Psoas muscle (tissue), 8 donors: ENCODE measurements around the gene ANKH. TPM values are rescaled to one million over a fixed set of nuclear protein-coding genes. Genes with fewer than 3 reads are reported as not detected.

Experiments
- ATAC-seq, 4 donors: fragments of 200-7000 bp; cut with Tn5 transposase; one replicate each; pipeline ENCODE4 v1.9.1; 2020; ENCODE audit warnings: moderate library complexity in 3 of 4, mild to moderate bottlenecking in 2 of 4
- DNase-seq, 2 donors: peaks; one replicate each; pipeline ENCODE4 v3.0.0-alpha.2; 2020
- H3K27ac ChIP-seq: fragments of 200-600 bp; one replicate; pipeline ENCODE4 v1.8.0; 2022
- H3K27me3 ChIP-seq, 3 donors: fragments of 200-600 bp in 1 of 3; one replicate each; pipeline versions ENCODE4 v1.6.1 to v1.8.0; 2013 to 2022; ENCODE audit warnings: low read length in 2 of 3, mild to moderate bottlenecking in 2 of 3, moderate library complexity in 1 of 3; ENCODE audit not compliant: insufficient read depth in 3 of 3
- H3K36me3 ChIP-seq, 2 donors: fragments of 200-600 bp in 1 of 2; one replicate each; pipeline versions ENCODE4 v1.6.1 to v1.8.0; 2013 to 2022; ENCODE audit warnings: low read depth in 1 of 2, mild to moderate bottlenecking in 1 of 2, moderate library complexity in 1 of 2; ENCODE audit not compliant: insufficient read depth in 1 of 2
- H3K4me1 ChIP-seq: fragments of 200-600 bp; one replicate; pipeline ENCODE4 v1.8.0; 2022
- H3K4me3 ChIP-seq: fragments of 200-600 bp; one replicate; pipeline ENCODE4 v1.8.0; 2022; ENCODE audit warnings: mild to moderate bottlenecking
- H3K9me3 ChIP-seq: fragments of 200-600 bp; one replicate; pipeline ENCODE4 v1.8.0; 2022
- WGBS, 3 donors: extraction: QIAGEN DNeasy Blood & Tissue Kit; methylation state at CpG; one replicate each; pipeline versions ENCODE4 v1.1.6 to v1.1.7; 2013; 5-methylcytosine and 5-hydroxymethylcytosine counted together
- intact Hi-C, 2 donors: fragments of 100-400 bp; cut with DNase I; formaldehyde crosslinking; loops; one replicate each; pipeline versions ENCODE4 v1.11.0 to v1.14.2; 2022
- polyA plus RNA-seq, 3 donors: library from polyadenylated mRNA; stranded (reverse); fragments of 200-250 nt; gene quantifications; one replicate each; pipeline ENCODE4 v1.2.3, GENCODE V29; 2013
- total RNA-seq, 4 donors: library from RNA; stranded (reverse); fragmentation: NEBNext Ultra II Directional in 2 of 4; extraction: Animal tissue kit (Norgen Biotek cat#: 25700) in 2 of 4; gene quantifications; one replicate each; pipeline versions ENCODE4 v1.2.1 to v1.2.4, GENCODE V29; 2021 to 2023
- TF ChIP-seq, protein P1 (sequence below): fragments of 200-600 bp; IDR thresholded peaks from one replicate; pipeline ENCODE4 v1.8.0; 2022; ENCODE audit warnings: antibody characterized with exemption
- donor health status: healthy with polysubstance abuse.
- donor health status: DM: no; HTN: no; CAD: no; lungs with moderate emphysema.
- donor health status: Bipolar disorder and iron deficiency.
- donor health status: healthy.
- donor health status: DM: yes; HTN: yes; CAD: no.
- donor health status: DM: no; HTN: no; CAD: no.
- donor health status: DM: no; HTN: no; CAD: no.
- donor health status: DM: yes; HTN: yes; CAD: no.

Gene ANKH
- total and polyA plus RNA-seq, 7 donors: 24.0 to 92.8 (median 63.0) TPM

DNA sequence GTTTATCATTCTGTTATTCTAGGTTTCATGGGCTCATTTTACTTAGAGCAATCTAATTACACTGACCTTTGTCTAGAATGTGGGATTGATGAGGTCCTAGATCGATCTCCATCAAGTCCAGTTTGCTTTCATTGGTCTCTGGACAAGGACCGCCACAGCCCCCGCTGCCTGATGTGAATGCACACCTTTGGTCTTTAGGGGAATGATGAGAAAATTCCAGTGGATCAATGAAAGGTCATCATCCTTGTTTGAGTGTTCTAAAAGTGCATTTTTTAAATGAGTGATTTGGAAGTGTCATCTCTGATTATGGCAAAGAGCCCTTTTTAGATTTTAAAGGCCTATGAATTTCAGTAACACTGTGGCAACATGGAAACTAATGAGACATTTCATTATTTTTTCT lies 2.2 kb upstream of the ANKH start:
- peaks cover 7% of the 10 kb centered on the region for H3K4me1 ChIP-seq
- H3K27me3 ChIP-seq: no peaks in the 10 kb centered on the region
- H3K9me3 ChIP-seq: no peaks in the 10 kb centered on the region
- H3K4me3 ChIP-seq: no peak overlapping the region
- DNase-seq (no peak), ATAC-seq (no peak)
- H3K27ac ChIP-seq: no peak overlapping the region
- H3K36me3 ChIP-seq: no peaks in the 10 kb centered on the region
- intact Hi-C loops: loop anchor here (2.0 to 10.0 kb wide), 5 partner anchors 51 to 186 kb away; no protein-coding TSS in a partner anchor
- TF ChIP-seq, protein P1, sequence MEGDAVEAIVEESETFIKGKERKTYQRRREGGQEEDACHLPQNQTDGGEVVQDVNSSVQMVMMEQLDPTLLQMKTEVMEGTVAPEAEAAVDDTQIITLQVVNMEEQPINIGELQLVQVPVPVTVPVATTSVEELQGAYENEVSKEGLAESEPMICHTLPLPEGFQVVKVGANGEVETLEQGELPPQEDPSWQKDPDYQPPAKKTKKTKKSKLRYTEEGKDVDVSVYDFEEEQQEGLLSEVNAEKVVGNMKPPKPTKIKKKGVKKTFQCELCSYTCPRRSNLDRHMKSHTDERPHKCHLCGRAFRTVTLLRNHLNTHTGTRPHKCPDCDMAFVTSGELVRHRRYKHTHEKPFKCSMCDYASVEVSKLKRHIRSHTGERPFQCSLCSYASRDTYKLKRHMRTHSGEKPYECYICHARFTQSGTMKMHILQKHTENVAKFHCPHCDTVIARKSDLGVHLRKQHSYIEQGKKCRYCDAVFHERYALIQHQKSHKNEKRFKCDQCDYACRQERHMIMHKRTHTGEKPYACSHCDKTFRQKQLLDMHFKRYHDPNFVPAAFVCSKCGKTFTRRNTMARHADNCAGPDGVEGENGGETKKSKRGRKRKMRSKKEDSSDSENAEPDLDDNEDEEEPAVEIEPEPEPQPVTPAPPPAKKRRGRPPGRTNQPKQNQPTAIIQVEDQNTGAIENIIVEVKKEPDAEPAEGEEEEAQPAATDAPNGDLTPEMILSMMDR: no peak
- 89 to 99% (median 94%) methylated on average over 3 of the region's 3 CpGs for WGBS, 3 donors

DNA sequence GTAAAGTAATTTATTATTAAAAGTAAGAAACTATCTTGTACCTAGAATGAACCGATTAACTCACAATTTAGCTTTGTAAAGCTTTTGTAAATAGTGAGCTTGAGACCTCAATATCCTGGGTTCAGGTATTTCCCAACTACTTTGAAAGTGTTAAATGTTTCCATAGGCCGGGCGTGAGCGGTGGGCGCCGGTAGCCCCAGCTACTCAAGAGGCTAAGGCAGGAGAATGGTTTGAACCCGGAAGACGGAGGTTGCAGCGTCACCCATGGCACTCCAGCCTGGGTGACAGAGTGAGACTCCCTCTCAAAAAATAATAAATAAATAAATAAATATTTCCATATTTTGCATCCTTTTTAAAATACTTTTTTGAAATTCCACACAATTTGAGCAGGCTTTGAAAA lies 1.5 kb upstream of the ANKH start:
- Histone ChIP-seq H3K27me3 (no peaks in the 10 kb centered on the region), H3K36me3 (no peaks in the 10 kb centered on the region), H3K27ac (peak overlapping the region; percentile 81), H3K4me1 (peaks cover 7% of the 10 kb centered on the region), H3K4me3 (peak overlapping the region; percentile 66), H3K9me3 (no peaks in the 10 kb centered on the region)
- 78 to 85% (median 83%) methylated on average over 9 of the region's 9 CpGs for WGBS, 3 donors
- no peak for DNase-seq
- TF ChIP-seq, protein P1: no peak
- ATAC-seq: no peak
- intact Hi-C loops: loop anchor here (2.0 to 10.0 kb wide), 5 partner anchors 51 to 186 kb away; no protein-coding TSS in a partner anchor

- TF ChIP-seq, protein P1: no peak
- ATAC-seq: peak; percentile 69 to 77 (median 73)
These were observed 752 bp upstream of the ANKH start for GRCh38 chr5:14872070-14872989.

DNA sequence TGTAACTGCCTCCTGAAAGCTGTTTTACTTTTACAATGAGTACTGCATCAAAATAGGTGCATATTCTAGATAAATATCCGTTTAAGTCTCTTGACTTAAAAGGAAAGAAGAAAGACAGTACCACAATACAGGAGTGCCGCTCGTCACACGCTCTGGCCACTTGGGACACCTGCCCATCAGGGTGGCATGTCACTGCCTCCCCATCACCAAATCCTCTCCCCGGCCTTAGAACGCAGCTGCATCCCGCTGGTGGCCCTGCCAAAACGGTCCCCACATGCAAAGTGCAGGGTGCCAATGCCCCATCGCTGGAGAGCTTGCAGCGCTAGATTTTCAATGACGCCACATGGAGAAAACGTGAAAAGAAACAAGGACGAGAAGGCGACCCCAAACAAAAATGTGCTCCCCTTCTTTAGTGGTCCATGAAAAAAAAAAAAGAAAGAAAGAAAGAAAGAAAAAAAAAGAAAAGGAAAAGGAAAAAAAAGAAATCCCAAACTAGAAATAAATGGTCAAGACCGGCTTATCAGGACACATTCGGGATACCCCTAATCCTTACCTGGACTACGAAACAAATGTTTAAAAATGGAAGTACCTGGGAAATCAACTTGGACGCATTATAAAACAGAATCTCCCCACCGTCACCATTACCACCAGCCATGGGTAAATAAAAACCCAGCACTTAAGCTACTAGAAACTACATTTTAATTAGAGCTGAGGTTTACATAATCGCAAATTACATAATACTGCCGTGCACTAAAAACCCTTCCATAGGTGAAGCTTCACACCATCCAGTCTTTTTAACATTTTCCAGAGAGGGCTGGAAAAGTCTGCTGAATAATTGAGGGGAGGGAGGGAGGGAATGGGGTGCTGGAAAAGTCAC lies 1.0 kb downstream of the ANKH start:
- TF ChIP-seq, protein P1: peak; percentile 8
- no peaks in the 10 kb centered on the region for H3K36me3 ChIP-seq
- peak overlapping the region; percentile 90 for H3K27ac ChIP-seq
- WGBS, 3 donors: 1 to 8% (median 3%) methylated on average over 21 of the region's 21 CpGs
- peak in 3 of 4 donors; percentile 24 to 41 (median 34) for ATAC-seq
- H3K9me3 ChIP-seq: no peaks in the 10 kb centered on the region
- intact Hi-C loops: loop anchor here (2.0 to 10.0 kb wide), 5 partner anchors 48 to 183 kb away; no protein-coding TSS in a partner anchor
- peak; percentile 20 to 55 for DNase-seq
- no peaks in the 10 kb centered on the region for H3K27me3 ChIP-seq
- peaks cover 11% of the 10 kb centered on the region for H3K4me1 ChIP-seq
- H3K4me3 ChIP-seq: peak overlapping the region; percentile 92

More at GRCh38 chr5:14872070-14872989, 752 bp upstream of the ANKH start:
- Histone ChIP-seq H3K27ac (peak overlapping the region; percentile 81), H3K9me3 (no peaks in the 10 kb centered on the region), H3K36me3 (no peaks in the 10 kb centered on the region), H3K4me3 (peak overlapping the region; percentile 66), H3K4me1 (peaks cover 7% of the 10 kb centered on the region), H3K27me3 (no peaks in the 10 kb centered on the region)
- peak; percentile 72 to 82 for DNase-seq
- intact Hi-C loops: loop anchor here (2.0 to 10.0 kb wide), 5 partner anchors 50 to 185 kb away; no protein-coding TSS in a partner anchor
- WGBS, 3 donors: 5 to 11% (median 6%) methylated on average over 46 to 73 of the region's 73 CpGs
